Hindlimb muscle (tissue), 1 donor: ENCODE data around the gene MMP24OS. TPM values are rescaled to one million over a fixed set of nuclear protein-coding genes. Genes with fewer than 3 reads are reported as not detected.
"Not testable (repeated sequence)": the region's sequence is repeated elsewhere in the genome, so short reads cannot be mapped to it uniquely, and the experiment has no call there.

Experiments
- DNase-seq: peaks from one replicate; pipeline ENCODE4 v3.0.0-alpha.2; 2013
- polyA plus RNA-seq: library from polyadenylated mRNA; unstranded; fragments of 120-200 nt; gene quantifications from one replicate; pipeline ENCODE4 v1.2.1, GENCODE V29; 2013; ENCODE audit not compliant: insufficient read length

Gene MMP24OS
- polyA plus RNA-seq: 29.2 TPM

- peak; percentile 82 for DNase-seq
Observed at GRCh38 chr20:35277531-35278395, at the start of gene MMP24OS. MMP24OS (minus strand) TSS chr20:35278122; CDS start chr20:35277929, 193 bp downstream.

DNA sequence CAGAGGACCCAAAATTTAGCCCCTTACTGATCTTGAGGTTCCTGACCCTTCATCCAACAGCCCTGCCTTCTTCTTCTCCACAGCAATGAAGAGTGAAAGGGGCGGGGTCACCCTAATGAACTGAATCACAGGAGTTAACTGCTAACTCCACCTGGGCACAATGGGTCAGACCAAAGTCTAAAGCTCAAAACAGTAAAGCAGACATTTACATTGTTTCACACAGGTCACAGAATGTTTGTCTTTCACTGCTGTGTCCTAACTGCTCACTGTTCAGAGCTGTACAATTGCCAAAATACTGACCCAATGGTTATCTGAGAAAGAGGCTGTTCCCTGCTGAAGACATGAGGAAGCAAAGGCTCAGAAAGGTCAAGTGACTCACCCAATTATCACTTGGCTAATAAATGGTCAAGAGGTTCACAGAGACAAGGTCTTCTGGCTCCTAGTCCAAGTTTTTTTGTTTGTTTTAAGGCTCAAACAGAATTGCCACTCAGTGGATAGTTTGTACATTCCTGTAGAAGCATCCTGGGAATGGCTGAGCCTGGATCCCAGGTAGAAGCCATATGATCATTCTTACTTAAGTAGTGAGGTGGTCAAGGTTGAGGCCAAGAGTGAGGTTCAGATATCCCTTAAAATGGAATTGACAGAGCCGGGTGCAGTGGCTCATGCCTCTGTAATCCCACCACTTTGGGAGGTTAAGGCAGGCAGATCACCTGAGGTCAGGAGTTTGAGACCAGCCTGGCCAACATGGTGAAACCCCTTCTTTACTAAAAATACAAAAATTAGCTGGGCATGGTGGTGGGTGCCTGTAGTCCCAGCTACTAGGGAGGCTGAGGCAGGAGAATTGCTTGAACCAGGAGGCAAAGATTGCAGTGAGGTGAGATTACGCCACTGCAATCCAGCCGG, 49.4 kb upstream of the MMP24OS start:
- no peak for DNase-seq

GRCh38 chr20:35326740-35327073, 48.8 kb upstream of the MMP24OS start:
- DNase-seq: no peak

DNA sequence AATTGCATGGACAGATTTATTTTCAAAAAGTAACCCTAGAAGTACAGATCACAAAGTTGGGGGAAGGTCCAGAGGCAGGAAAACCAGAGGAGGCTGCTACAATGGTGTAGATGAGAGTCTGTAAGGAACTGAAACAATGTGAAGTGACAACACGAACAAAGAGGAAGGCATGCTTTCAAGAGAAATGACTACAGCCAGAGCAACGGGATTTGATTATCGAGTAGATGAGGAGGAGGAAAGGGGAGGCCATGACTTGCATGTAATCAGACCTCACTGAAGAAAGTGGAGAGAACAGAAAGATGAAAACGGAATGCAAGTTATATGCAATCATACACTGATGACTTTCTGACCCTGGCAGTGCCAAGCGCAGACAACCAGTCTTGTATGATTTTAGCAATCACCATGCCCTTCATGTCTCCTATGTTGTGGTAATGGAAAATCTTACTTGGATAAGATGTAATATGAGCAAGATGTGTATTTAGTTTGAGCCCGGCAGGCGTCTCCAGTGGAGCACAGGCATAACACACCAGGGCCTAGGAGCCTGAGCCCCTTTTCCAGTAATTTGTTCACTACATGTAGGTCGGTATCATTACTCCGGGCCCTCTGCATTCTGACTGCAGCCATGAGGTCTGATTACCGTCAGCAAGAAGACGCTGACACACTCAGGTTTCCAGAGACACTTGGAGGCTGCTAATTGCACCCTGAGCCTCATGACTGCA, 48.3 kb upstream of the MMP24OS start:
- no peak for DNase-seq

- no peak for DNase-seq
Observed at GRCh38 chr20:35325401-35325800, 47.5 kb upstream of the MMP24OS start.

- no peak for DNase-seq
Observed at GRCh38 chr20:35320396-35321126, 42.6 kb upstream of the MMP24OS start.

DNA sequence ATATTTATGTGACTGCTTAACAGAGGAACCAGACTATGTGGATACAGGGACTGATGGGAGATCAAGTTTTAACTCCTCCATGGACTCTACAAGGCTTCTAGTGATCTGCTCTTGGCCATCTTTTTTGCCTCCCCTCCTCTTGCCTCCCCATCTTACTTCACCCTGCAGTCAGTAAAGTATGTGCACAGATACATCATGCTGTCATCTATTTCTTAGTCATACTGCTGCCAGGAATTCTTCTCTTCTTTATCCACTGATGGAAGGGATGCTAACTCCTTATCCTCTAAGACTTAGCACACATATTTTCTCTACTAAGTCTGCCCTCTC, 41.9 kb upstream of the MMP24OS start:
- no peak for DNase-seq

GRCh38 chr20:35319192-35319870, 41.4 kb upstream of the MMP24OS start:
- no peak for DNase-seq

- no peak for DNase-seq
Observed at GRCh38 chr20:35318502-35319157, 40.7 kb upstream of the MMP24OS start.

- DNase-seq: no peak
Observed at GRCh38 chr20:35317416-35318210, 39.7 kb upstream of the MMP24OS start.

DNA sequence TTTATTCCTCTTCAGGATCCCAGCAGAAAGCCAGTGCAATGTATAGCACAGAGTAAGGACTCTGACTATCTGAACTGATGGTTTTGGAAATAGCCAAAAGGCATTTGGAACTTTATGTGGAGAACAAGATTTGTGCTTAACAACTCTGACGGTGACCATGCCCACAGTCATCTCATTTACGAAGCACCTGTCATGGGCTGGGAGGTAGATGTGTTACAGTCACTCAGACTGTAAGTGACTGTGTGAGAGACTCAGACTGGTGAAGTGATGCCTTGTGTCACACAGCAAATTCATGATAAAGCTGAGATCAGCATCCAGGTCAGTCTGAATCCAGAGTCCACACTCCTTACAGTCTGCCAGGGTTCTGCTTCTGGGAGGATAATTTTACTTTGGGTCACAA, 38.2 kb upstream of the MMP24OS start:
- DNase-seq: no peak

DNA sequence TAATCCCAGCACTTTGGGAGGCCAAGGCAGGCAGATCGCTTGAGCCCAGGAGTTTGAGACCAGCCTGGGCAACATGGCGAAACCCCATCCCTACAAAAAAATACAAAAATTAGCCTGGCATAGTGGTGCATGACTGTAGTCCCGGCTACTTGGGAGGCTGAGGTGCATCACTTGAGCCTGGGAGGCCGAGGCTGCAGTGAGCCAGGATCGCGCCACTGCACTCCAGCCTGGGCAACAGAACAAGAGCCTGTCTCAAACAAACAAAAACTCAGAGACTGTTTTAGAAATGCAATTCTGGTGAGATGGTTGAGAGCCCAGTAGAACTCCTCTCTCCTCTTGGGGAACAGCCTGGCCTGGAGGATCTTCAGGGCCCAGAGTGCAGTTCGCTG, 37.7 kb upstream of the MMP24OS start:
- DNase-seq: not testable (repeated sequence)

GRCh38 chr20:35314816-35315631, 37.1 kb upstream of the MMP24OS start:
- no peak for DNase-seq

DNA sequence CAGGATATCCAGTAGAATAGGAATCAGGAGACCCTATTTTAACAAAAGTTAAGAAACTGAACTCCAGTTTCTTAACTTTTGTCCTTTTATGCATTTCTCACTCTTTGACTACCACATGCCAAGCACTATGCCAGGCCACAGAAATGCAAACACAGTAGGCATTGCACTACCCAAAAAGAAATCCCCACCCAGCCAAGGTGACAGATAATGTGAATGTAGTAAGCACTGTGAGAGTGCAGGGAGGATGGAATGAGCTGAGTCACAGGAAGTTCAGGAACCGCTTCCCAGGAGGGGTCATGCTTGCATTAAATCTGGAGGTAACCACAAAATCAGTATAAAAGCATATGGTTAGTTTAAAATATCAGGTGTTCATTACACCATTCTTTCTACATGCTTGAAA, 34.4 kb upstream of the MMP24OS start:
- no peak for DNase-seq

GRCh38 chr20:35311822-35312221, 33.9 kb upstream of the MMP24OS start:
- no peak for DNase-seq

GRCh38 chr20:35311409-35311808, 33.5 kb upstream of the MMP24OS start:
- DNase-seq: no peak

DNA sequence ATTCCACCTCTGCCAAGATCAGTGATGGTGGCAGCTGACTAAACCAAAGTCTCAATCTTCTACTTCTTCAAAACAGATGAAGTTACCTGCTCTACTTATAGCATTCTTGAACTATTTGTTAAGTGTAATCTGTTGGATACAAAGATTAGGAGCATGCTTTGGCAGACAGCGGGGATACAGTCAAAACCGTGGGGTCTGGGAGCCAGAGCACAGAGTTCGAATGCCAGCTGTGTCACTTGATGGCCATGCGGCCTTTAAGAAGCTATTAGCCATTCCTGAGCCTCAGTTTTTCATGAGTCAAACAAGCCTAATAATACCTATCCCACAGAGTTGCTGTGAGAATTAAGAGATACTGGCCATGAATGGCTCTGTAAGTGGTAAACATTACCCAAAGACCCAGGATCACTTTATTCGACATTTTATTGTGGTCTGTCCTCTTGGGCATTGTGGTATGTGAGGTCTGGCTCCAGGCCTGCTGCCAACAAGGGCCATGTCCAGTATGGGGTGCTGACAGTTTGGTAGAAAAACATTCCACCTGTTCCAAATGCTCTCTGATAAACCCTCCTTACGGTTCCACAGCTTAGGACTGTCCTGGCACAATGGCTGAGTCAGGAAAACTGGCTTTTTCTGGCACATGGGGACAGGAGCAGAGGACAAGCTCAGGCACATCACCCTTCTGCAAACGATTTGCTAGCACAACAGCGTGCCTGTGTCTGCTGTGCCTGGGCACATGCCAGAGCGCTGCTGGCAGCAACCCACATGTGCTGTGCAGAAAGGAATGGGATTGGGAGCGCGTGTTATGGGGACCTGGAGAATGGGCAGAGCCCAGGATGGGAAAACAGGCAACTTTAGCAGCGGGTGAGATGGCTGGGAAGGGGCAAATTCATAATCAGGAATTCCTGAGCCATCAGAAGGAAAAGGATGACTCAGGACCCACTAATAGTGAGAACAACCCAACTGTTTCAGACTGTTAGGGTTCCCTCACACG, 30.0 kb upstream of the MMP24OS start:
- no peak for DNase-seq

DNA sequence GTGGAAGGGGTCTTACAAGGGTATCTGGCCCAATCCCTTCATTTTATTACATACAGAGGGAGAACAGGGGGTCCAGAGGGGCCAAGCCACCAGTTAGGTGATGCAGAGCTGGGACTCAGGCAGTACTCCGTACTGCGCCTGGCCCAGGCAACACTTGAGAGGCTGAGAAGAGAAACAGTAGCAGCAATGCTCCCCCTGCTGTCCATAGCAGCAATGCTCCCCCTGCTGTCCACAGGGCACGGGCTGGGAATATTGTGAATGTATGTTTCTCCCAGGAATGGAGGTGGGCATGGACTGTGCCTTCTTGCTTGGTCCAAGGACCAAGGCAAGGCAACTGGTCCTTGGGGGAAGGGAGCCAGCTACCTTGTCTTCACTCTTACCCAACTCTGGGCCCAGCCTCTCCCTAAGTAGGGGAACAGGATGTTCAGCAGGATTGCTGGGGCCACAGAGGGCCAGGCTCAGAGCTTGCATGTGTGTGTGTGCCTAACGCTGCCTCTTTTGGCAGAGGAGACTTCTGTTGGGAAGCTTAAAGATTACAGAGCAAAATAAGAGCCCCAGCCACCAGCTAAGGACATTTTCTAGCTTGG, 29.1 kb upstream of the MMP24OS start:
- DNase-seq: no peak
